GM13976 (cell line): ENCODE data around the gene DPP7.
"Not testable (repeated sequence)": the region's sequence is repeated elsewhere in the genome, so short reads cannot be mapped to it uniquely, and the experiment has no call there.

Source experiments
- DNase-seq: peaks from one replicate; pipeline ENCODE4 v3.0.0; 2012; ENCODE audit warnings: low spot score
- CTCF ChIP-seq: IDR thresholded peaks from 2 replicates; pipeline ENCODE4 v1.5.1; 2012; ENCODE audit warnings: borderline replicate concordance, mild to moderate bottlenecking; ENCODE audit not compliant: insufficient read depth; ENCODE audit errors: extremely low read depth, missing control alignments, control extremely low read depth
- in situ Hi-C: fragments of 300-500 bp; cut with MboI; formaldehyde crosslinking; loops from one replicate; pipeline ENCODE4 v1.12.0; 2022; ENCODE audit warnings: low sequenced_read_pairs, mixed read lengths, inconsistent platforms; ENCODE audit not compliant: unreplicated experiment

Gene DPP7

DNA sequence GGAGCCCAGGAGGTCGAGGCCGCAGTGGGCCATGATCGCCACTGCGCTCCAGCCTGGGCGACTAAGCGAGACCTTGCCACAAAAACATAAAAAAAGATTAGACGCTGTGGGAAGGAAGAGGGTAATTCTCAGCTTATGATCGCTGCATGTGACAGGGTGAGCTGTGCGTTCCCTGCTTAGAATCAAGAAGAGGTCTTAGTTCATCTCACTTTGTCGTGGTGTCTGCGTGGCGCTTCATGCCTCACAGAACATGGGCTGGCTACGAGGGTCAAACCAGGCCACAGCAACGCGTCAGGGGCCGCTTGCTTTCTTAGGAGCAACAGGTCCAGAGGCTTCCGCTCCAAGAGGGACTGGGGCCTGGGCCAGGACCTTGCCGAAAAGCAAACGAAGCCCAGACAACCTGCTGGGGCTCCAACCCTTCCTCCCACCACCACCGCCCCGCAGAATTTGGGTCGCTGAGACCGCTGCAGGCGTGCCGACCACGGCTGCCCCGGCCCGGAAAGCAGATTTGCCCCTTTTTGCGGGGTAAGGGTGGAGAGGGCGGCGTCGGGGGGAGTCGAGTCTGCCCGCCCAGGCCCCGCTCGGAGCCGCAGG is 14.4 kb upstream of the DPP7 start:
- TF ChIP-seq CTCF = no peak
- DNase-seq = no peak
- in situ Hi-C loops = no loop called here

DNA sequence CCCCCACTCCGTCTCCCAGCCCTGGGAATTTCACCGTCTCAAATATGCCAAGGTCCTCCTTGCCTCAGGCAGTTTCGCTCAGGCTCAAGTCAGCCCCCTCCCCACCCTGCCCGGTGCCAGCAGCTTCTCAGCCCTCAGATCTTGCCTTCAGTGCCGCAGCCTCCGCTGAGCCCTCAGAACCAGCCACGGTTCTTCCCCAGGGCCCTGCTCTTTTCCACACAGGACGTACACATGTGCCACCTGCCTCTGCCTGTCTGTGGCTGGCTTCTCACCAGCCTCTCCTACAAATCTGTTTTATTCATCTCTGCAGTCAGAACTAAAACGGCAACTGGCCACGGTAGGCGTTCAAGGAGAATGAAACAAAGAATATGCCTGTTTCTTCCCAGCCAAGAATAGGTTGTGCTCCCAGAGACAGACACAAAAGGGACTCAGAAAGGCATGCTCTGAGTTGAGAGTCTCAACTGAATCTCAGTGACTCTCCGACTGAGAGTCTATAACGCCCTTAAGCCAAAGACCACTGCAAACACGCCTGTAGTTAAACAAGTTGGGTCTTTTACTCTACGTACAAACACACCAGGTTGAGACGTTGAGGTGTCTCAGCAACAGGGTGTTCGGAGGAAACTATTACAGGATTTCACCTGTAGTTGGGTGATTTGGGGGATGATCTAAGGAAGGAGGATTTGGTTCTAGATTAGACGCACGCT is 13.8 kb upstream of the DPP7 start:
- in situ Hi-C loops = no loop called here
- no peak for DNase-seq
- TF ChIP-seq CTCF = no peak

DNA sequence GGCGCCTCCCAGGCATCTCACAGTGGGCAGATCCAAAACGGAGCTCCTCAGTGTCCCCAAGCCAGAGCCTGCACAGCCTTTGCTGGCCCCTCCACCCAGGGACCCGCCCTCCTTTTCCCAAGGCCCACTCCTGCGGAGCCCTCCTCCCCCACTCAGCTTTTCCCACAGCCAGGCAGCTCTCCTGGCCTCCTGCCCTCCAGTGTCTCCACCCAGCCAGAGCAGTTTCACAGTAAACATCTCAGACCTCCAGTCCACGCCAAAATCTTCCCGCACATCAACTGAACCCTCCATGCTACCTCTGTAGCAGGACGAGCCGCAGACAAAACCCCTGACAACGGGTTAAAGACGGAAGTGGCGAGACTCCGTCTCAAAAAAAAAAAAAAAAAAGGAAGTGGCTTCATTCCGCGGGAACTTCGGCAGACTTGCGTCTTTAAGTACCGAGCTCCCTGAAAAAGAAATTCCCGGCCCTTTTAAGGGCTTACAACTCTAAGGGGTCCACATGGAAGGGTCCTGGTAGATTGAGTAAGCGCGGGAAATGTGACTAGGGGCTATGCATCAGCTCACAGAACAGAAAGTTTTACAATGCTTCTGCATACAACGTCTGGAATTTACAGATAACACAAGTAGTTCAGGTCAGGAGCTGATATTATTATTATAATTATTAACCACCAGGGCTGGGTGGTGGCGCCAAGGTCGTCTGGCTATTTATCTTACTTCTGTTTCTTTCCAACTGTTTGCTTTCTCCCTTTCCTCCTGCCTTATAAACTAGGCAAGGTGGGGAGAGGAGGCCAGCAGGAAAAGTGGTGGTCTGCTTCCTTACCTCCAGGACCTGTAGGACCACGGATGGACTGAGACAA is 13.0 kb upstream of the DPP7 start:
- no peak for DNase-seq
- in situ Hi-C loops = no loop called here
- TF ChIP-seq CTCF = no peak

GRCh38 chr9:137126786-137127185 is 12.3 kb upstream of the DPP7 start:
- no peak for TF ChIP-seq CTCF
- in situ Hi-C loops = no loop called here
- no peak for DNase-seq

DNA sequence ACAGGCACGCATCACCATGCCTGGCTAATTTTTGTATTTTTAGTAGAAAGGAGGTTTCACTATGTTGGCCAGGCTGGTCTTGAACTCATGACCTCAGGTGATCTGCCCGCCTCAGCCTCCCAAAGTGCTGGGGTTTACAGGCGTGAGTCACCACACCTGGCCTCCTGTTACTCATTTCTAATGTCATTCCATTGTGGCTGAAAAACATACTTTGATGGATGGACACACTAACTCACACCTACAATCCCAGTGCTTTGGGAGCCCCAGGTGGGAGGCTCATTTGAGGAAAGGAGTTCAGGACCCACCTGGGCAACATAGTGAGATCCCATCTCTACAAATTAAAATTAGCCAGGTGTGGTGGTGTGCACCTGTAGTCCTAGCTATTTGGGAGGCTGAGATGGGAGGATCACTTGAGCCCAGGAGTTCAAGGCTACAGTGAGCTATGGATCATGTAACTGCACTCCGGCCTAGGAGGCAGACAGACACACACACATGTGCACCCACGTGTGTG is 9.5 kb upstream of the DPP7 start:
- DNase-seq, in situ Hi-C loops: not testable (repeated sequence)

DNA sequence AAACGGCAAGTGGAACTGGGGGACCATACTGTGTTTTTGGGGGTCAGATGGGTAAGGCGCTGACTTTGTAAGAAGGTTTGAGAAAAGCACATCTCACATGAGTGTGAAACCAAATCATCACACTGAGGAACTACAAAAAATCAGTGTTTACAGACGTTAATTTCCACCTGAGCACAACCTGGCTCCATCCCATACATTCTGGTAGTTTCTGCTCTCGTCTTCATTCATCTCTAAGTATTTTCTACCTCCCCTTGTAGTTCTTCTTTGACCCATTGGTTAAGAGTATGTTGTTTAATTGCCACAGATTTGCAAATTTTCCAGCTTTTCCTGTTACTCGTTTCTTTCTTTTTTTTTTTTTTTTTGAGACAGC is 8.9 kb upstream of the DPP7 start:
- in situ Hi-C loops = no loop called here
- TF ChIP-seq CTCF = no peak
- DNase-seq = no peak

GRCh38 chr9:137122796-137123467 is 8.4 kb upstream of the DPP7 start:
- DNase-seq, in situ Hi-C loops: not testable (repeated sequence)

DNA sequence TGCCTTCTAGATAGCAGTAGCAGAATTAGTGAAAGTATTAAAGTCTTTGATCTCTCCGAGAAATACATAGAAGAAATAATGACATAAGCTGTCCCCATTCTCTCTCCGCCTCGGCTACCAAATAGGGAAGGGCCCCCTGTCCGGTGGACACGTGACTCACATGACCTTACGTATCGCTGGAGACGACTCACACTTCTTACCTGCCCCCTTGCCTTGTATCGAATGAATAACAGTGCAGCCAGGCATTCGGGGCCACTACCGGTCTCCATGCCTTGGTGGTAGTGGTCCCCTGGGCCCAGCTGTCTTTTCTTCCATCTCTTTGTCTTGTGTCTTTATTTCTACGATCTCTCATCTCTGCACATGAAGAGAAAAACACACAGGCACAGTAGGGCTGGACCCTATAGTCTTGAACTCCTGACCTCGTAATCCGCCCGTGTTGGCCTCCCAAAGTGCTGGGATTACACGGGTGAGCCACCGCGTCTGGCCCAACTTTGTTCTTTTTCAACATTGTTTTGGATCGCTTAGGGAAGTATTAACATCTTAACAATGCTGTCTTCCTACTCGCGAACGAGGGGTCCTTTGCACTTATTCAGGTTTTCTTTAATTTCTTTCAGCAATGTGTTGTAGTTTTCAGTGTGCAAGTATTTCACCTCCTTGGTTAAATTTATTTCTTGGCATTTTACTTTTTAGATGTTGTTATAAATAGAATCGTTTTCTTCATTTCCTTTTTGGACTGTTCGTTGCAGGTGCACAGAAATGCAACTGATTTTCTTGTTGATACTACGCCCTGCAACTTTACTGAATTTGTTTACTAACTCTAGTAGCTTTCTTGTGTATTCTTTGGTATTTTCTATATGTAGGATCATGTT is 7.6 kb upstream of the DPP7 start:
- in situ Hi-C loops, DNase-seq: not testable (repeated sequence)

GRCh38 chr9:137118092-137118603 is 3.6 kb upstream of the DPP7 start:
- in situ Hi-C loops = loop anchor here (5.0 kb wide), 1 partner anchor 109 kb away; the partner anchor contains the start of genes CYSRT1 and RNF224
- DNase-seq = not testable (repeated sequence)
